ENCODE data around the gene NAP1L1.

NAP1L1 gene

GRCh38 chr12:76037130-76038103, 47.1 kb downstream of the NAP1L1 start:
- peak in 1 of 2 experiments; percentile 25 for DNase-seq

DNA sequence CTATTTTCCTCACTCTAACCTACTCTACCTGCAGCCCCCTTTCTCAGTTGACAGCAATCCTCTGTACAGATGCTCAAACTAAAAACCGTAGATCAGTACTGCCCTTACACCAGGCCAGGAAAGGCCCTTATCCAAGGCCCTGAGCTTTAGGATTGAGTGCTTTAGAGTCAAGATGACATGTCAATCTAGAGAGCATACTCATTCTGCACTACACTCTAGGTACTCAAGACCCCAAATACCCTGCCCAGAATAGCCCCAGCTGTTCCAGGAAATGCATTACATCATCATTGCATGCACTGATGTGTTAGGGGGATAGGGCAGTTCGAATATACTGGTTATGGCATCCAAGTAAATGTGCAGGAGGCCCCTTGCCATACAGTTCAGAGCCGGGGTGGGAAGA, 49.4 kb downstream of the NAP1L1 start:
- DNase-seq = no peak

DNA sequence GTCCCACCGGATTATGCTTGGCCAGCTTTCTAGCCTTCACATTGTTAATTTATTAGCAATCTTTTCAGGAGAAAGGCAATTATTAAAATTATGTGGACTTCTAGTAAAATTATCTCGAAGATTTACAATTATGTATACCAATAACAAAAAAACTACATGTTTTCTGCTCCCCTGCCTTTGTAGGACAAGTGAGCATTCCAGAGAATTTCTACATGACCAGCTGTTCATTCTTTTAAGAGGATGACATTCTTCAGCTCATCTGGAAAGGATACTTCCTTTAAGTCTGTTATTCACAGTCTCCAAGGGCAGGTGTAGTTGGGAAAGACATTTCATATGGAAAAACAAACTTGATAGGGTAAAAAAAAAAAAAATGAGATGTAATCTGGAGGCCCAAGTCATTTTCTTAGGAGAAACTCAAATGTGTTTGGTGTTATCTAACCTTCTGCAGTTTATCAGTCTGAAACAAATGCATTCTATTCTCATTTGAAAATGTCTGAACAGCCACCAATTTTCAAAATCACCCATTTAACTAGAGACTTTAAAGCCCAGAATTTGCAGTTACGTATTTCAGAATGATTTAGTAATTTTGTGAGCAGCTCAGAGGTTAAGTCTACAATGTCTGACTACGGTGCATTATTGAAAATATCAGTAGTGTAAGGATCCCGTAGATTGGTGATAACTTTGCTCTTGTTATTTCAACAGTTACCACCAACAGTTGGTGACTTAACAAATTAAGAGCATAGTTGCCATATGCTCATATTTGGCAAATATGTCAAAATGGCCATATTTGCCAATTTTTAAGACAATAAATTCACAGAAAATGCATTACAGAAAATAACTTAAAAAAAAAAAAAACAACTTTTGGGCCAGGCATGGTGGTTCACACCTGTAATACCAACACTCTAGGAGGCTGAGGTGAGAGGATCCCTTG, 51.1 kb downstream of the NAP1L1 start:
- DNase-seq = no peak

- DNase-seq = peak in 1 of 2 experiments; percentile 19
Observed at GRCh38 chr12:76032043-76032981, 52.2 kb downstream of the NAP1L1 start.

DNA sequence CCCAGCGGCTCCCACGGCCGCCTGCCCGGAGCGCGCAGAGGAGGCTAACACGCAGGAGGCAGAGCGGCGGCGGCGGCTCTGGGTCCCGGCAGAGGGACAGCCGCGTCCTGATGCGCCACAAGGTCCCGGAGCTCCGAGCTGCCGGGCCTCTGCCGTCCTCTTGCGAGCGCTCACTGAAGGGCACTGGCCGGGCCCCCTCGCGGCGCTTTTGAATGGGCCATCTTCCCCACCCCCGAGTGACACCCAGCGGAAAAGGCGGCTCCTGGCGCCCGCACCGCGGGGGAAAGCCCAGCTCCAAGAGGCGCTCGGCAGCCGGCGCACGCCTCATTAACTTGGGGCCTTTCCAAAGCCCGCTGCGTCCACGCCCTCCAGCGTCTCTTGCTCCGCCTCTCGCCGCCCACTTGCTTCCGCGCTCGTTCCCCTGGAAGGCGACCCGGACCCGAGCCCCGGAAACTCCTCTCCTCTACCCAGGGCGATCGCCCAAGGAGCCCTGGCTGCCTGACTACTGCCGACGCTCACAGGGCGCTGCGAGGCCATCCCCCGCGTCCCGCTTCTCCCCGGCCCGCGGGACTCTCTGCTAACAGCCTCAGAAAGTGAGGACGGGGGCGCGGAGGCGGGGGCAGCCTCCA, 53.0 kb downstream of the NAP1L1 start, which contains the start of gene PHLDA1:
Gene PHLDA1, minus strand, starts transcription at position 363 of the 629 bp plus-strand sequence.
- peak; percentile 93 to 96 for DNase-seq

GRCh38 chr12:76031081-76031413, 53.4 kb downstream of the NAP1L1 start:
- DNase-seq = no peak

DNA sequence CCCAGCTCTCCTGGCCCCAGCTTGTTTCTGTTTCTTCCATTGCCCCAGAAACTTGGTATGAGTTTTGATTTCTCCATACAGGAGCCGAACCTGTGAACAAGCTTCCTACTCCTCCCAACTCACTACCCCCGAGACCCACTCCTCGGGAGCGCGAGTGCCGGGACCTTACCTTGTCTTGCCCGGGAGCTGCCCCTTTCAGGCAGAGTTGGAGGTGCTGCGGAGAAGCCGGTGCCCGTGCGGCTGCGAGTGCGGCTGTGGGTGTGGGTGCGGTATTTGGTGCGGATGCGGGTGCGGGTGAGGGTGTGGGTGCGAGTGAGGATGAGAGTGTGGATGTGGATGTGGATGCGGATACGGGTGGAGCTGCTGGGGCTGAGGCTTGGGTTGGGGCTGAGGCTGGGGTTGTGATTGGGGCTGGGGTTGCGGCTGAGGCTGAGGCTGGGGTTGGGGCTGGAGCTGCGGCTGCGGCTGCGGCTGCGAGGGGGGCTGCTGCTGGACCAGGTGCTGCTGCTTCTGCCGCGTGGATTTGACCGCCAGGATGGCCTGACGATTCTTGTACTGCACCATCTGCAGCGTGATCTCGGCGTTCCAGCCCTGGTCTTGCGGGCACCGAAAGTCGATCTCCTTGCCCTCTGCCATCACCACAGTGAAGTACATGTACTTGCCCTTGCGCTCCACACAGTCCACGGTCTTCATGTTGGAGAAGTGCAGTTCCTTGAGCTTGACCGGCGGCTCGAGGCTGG, 54.0 kb downstream of the NAP1L1 start:
- DNase-seq = peak; percentile 47 to 49

- DNase-seq = peak in 1 of 2 experiments; percentile 16
Observed at GRCh38 chr12:76029982-76030340, 54.5 kb downstream of the NAP1L1 start.

GRCh38 chr12:76028571-76029277, 55.8 kb downstream of the NAP1L1 start:
- DNase-seq = no peak

DNA sequence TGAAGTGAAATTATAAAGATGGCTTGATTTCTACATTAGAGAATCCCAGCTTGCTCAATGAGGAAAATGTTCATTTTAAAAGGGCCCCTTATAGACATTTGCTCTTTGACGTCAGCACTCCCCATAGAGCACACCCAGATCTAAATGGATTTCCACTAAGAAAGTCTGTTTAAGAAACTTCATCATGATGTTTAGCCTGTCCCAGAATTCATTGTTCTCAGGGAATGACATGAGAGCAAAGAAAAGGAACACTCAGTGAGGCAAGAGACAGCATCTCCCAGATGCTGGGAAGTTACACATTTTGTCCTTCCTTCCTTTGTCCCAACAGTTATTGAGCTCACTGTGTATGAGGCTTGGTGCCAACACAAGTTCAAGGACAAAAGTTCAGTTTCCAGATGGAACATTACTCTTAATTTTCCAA, 57.8 kb downstream of the NAP1L1 start:
- no peak for DNase-seq

DNA sequence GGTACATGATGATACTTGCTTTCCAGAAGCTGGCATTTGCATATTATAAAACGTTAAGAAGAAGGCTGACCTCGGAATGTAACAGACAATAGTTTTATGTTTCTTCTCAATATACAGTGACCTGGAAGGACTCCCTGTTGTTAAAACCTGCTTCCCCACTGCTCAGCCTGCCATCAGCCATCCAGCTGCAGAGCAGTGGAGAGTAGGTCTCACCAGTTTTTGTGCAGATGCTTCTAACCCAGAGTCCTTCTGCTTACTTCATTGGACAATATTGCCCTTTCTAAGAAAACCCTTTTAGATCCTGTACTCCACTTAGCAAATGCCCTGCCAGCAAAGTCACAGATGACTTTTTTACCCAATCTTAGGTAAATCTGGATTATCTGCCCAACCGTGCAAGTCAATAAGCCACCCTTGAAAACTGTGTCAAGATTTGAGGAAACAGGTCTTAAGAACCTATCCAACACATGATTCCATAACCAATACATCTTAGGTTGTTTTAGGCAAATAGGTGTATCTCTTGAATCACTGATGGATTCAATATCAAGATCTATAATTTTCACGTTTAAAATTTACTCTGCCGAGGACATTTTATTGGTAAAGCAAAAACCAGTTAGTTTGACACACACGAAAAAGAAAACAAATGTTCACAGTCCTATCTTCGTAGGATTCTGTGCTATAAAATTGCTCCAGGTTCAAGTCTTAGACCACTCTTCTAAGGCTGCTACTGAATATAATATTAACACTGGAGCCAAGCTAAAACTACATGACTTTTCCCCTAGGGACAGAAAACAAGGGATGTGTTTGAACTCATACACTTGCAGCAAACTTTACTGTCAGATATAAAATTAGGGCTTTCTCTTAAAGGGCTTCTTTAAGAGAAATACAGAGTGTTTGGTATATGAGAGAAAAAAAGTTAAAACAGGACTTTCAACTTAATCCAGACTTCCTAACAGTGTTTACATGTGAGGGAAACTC, 58.6 kb downstream of the NAP1L1 start:
- no peak for DNase-seq

GRCh38 chr12:76024942-76025600, 59.4 kb downstream of the NAP1L1 start:
- DNase-seq = no peak

DNA sequence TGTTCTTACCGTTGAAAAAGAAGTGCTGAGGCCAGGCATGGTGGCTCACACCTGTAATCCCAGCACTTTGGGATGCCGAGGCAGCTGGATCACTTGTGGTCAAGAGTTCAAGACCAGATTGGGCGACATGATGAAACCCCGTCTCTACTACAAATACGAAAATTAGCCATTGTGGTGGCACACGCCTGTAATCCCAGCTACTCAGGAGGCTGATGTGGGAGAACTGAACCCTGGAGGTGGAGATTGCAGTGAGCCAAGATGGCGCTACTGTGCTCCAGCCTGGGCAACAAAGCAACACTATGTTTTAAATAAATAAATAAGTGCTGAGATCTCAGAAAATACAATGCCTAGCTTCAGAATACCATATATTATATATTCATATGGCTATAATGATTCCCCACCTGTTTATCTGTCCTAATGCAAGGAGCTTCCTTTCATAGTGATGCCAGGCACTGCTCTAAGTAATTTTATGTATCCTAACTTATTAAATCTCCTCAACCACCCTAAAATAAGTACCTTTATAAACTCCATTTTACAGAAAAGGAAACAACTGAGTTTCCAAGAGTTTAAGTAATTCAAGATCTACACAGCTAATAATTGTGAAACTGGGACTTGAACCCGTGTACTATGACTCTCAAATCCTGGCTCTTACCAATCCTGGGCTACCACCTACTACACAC, 60.2 kb downstream of the NAP1L1 start:
- no peak for DNase-seq

DNA sequence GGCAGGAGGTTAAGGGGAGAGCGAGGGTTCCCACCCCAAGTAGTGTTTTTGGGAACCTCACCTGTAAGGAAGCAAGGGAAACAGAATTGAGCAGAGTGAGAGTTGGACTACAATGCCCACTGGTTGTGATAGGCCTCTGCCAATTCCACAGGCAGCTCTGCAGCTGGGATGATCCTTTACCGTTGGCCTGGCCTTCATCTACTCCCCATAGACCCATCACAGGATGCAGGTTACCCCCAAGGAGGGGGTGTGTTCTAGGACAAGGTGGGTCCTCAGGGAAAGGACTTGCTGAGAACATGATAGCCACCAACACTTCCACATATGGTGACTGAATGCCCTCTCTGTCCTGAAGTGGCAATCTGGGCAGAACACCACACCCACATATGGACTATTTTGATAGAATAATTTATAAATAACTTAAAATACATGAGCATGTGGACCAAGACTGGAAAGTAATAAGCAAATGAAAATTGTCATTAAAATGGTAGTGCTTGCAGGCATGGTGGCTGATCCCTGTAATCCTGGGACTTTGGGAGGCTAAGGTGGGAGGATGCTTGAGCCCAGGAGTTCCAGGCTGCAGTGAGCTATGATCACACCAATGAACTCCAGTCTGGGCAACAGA, 61.3 kb downstream of the NAP1L1 start:
- no peak for DNase-seq

DNA sequence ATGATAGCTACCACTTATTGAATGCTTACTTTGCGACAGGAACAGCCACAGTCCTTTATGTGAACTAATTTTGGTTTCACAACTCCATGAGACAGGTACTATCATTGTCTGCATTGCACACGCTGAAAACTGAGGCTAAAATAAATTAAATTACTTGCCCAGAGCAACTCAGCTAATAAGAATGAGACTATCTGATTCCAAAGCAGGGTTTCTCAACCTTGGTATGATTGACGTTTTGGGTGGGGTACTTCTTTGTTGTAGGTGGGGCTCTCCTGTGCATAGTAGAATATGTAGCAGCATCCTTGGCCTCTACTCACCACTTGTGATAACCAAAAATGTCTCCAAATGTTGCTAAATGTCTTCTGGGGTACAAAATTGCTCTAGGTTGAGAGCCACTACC, 62.0 kb downstream of the NAP1L1 start:
- DNase-seq = no peak

DNA sequence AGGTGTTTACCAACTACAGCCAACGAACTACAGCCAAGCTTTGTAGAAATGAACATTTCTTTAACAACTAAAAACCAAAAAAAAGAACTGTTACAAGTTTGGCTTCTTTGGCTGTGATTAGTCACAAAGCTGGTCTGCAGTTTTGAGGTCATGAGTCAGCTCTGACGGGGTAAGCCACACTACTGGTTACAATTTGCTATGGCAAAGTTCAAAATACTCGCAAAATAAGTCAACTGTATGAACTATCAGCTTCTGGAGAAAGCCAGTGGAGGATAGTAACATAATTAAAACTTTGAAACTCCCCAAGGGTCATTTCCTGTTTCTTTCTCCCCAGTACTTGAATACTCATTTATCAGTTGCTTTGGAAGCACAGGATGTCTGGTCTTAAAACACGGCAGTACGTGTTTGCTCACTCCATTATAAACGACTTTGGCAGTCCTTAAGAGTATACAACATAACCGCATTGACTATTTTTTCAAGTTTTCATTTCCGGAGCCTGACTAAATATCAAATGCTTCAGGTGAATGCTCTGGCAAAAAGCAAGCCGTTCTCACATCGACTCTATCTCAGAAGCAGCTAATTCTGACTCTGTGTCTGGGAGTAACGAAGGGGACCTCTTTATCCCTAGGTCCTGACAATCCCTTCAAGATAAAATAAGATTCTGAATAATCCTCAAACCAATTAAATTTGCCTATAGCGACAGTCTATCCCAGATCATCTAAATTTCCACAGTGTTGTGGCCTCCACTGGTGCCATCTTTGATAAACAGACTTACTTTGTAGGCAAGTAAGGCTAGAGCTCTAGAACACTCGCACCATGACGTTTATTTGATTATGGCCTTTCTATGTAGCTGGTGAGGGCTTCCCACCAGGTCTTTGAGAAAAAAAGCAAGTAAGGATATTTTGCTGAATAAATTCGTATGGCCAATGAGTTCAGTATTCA, 63.5 kb downstream of the NAP1L1 start:
- peak; percentile 34 to 77 for DNase-seq
